Thoracic aorta (tissue), 2 donors: ENCODE data around the gene SMU1. TPM values are rescaled to one million over a fixed set of nuclear protein-coding genes. Genes with fewer than 3 reads are reported as not detected.

ENCODE experiments used
- ATAC-seq: fragments of 150-250 bp; one replicate; pipeline ENCODE4 v1.8.0; 2017; ENCODE audit warnings: low read depth; ENCODE audit not compliant: insufficient number of reproducible peaks, low FRiP score
- DNase-seq: peaks from one replicate; pipeline ENCODE4 v3.0.0-alpha.2; 2020; ENCODE audit warnings: low spot score
- H3K27ac ChIP-seq, 2 donors: fragments of 200-600 bp; sonication (generic); 1 replicate in 1 of 2; 2 replicates in 1 of 2; pipeline ENCODE4 v1.5.1; 2016; ENCODE audit warnings: mild to moderate bottlenecking in 2 of 2, moderate library complexity in 2 of 2
- H3K27me3 ChIP-seq: fragments of 200-600 bp; sonication (generic); replicated peaks from 2 replicates; pipeline ENCODE4 v1.6.0; 2016; ENCODE audit warnings: mild to moderate bottlenecking; ENCODE audit not compliant: insufficient read depth
- H3K36me3 ChIP-seq: fragments of 200-600 bp; sonication (generic); one replicate; pipeline ENCODE4 v1.5.1; 2016
- H3K4me1 ChIP-seq, 2 donors: fragments of 200-600 bp; sonication (generic); 1 replicate in 1 of 2; 2 replicates in 1 of 2; pipeline versions ENCODE4 v1.5.1 to v1.6.0; 2016; ENCODE audit warnings: low read depth in 2 of 2, mild to moderate bottlenecking in 1 of 2; ENCODE audit not compliant: control insufficient read depth in 1 of 2
- H3K4me3 ChIP-seq: fragments of 200-600 bp; sonication (generic); 2 replicates; pipeline ENCODE4 v1.5.1; 2016; ENCODE audit warnings: mild to moderate bottlenecking
- H3K9me3 ChIP-seq: fragments of 200-600 bp; sonication (generic); 2 replicates; pipeline ENCODE4 v1.5.1; 2016
- CTCF ChIP-seq: fragments of 200-600 bp; sonication (generic); IDR thresholded peaks from one replicate; pipeline ENCODE4 v1.5.1; 2019; ENCODE audit warnings: antibody characterized with exemption
- total RNA-seq, 2 donors: library from RNA; depleted of rRNA; stranded (reverse); fragments of >200 nt; gene quantifications; one replicate each; pipeline versions ENCODE4 v1.1.0 to v1.2.3, GENCODE V29; 2016

The SMU1 gene
- total RNA-seq, 2 donors from 2014 or later: 14.9 to 19.0 TPM

GRCh38 chr9:33022755-33023154, 53.7 kb downstream of the SMU1 start:
- Histone ChIP-seq H3K4me3 (no peak overlapping the region), H3K27me3 (no peaks in the 10 kb centered on the region), H3K36me3 (no peaks in the 10 kb centered on the region), H3K9me3 (no peaks in the 10 kb centered on the region), H3K4me1 (peaks cover 5 to 40% of the 10 kb centered on the region in 2 donors), H3K27ac (no peak overlapping the region)
- TF ChIP-seq CTCF: no peak
- ATAC-seq: no peak
- DNase-seq: no peak

DNA sequence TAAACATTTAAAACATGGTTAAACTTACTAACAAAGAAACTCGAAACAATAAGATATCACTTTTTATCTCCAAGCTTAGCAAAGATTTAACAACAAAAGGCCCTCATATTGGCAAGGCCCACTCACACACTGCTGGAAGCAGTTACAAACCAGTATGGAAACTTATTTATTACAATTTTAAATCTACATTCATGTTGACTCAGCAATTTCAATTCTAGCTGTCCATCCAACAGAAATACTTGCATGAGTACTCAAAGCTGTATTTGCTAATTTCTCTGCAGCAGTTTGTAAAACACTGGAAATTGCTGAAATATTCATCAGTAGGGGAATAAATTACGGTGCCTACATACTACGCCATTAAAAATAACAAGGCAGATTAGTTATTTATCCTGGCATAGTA, 54.2 kb downstream of the SMU1 start:
- Histone ChIP-seq H3K4me1 (peaks cover 5 to 35% of the 10 kb centered on the region in 2 donors), H3K4me3 (no peak overlapping the region), H3K36me3 (no peaks in the 10 kb centered on the region), H3K9me3 (no peaks in the 10 kb centered on the region), H3K27me3 (no peaks in the 10 kb centered on the region), H3K27ac (no peak overlapping the region)
- no peak for TF ChIP-seq CTCF
- ATAC-seq (no peak), DNase-seq (no peak)

GRCh38 chr9:33019797-33020196, 56.7 kb downstream of the SMU1 start:
- TF ChIP-seq CTCF: no peak
- H3K4me1 ChIP-seq: peaks cover 5 to 22% of the 10 kb centered on the region in 2 donors
- no peaks in the 10 kb centered on the region for H3K36me3 ChIP-seq
- H3K9me3 ChIP-seq: no peaks in the 10 kb centered on the region
- no peak for DNase-seq
- H3K27me3 ChIP-seq: no peaks in the 10 kb centered on the region
- no peak overlapping the region for H3K4me3 ChIP-seq
- H3K27ac ChIP-seq: no peak overlapping the region
- no peak for ATAC-seq

GRCh38 chr9:33017283-33018041, 59.0 kb downstream of the SMU1 start:
- ATAC-seq (no peak), DNase-seq (no peak)
- peaks cover 0 to 3% of the 10 kb centered on the region in 2 donors for H3K4me1 ChIP-seq
- H3K27ac ChIP-seq: no peak overlapping the region
- no peaks in the 10 kb centered on the region for H3K27me3 ChIP-seq
- TF ChIP-seq CTCF: no peak
- H3K4me3 ChIP-seq: no peak overlapping the region
- no peaks in the 10 kb centered on the region for H3K9me3 ChIP-seq
- H3K36me3 ChIP-seq: no peaks in the 10 kb centered on the region

GRCh38 chr9:33014665-33015014, 61.8 kb downstream of the SMU1 start:
- ATAC-seq: peak; percentile 43
- TF ChIP-seq CTCF: no peak
- no peak overlapping the region for H3K4me3 ChIP-seq
- H3K9me3 ChIP-seq: no peaks in the 10 kb centered on the region
- H3K36me3 ChIP-seq: no peaks in the 10 kb centered on the region
- H3K27ac ChIP-seq: no peak overlapping the region
- H3K27me3 ChIP-seq: no peaks in the 10 kb centered on the region
- no peak for DNase-seq
- H3K4me1 ChIP-seq: no peaks in the 10 kb centered on the region
